Mammary epithelial cell (primary cell): ENCODE results near the gene TMEM161B.

ENCODE experiments used
- EZH2 ChIP-seq: IDR thresholded peaks from 2 replicates; pipeline ENCODE4 v1.6.1; 2012; ENCODE audit warnings: low read length, inconsistent platforms, borderline replicate concordance
- TF ChIP-seq, protein P1 (sequence below), 2 donors: IDR thresholded peaks in 1 of 2; conservative IDR thresholded peaks in 1 of 2; 2 replicates each; pipeline ENCODE4 v1.5.1; 2011 to 2012; ENCODE audit warnings: inconsistent platforms in 2 of 2, low read length in 2 of 2, mild to moderate bottlenecking in 2 of 2, control low read depth in 1 of 2, low read depth in 1 of 2; ENCODE audit not compliant: insufficient read depth in 1 of 2; ENCODE audit errors: extremely low read depth in 1 of 2

GRCh38 chr5:88258636-88259035 lies 10.0 kb downstream of the TMEM161B start:
- TF ChIP-seq, protein P1, sequence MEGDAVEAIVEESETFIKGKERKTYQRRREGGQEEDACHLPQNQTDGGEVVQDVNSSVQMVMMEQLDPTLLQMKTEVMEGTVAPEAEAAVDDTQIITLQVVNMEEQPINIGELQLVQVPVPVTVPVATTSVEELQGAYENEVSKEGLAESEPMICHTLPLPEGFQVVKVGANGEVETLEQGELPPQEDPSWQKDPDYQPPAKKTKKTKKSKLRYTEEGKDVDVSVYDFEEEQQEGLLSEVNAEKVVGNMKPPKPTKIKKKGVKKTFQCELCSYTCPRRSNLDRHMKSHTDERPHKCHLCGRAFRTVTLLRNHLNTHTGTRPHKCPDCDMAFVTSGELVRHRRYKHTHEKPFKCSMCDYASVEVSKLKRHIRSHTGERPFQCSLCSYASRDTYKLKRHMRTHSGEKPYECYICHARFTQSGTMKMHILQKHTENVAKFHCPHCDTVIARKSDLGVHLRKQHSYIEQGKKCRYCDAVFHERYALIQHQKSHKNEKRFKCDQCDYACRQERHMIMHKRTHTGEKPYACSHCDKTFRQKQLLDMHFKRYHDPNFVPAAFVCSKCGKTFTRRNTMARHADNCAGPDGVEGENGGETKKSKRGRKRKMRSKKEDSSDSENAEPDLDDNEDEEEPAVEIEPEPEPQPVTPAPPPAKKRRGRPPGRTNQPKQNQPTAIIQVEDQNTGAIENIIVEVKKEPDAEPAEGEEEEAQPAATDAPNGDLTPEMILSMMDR (conservative IDR thresholded peaks at IDR 0.05 in 1 of 2, IDR thresholded peaks at IDR 0.05 in 1 of 2; ENCODE audit: extremely low read depth in 1 of 2, insufficient read depth in 1 of 2, low read depth in 1 of 2, low read length in 2 of 2), result no peak
- TF ChIP-seq EZH2, result no peak
